ENCODE results near the gene HOXC9. TPM values are rescaled to one million over a fixed set of nuclear protein-coding genes. Genes with fewer than 3 reads are reported as not detected.

HOXC9 gene
- total RNA-seq, 4 donors from 2014 or later: 13.6 to 37.7 (median 26.3) TPM

- H3K27me3 ChIP-seq: peaks cover 84 to 99% (median 87%) of the 10 kb centered on the region in 3 donors
- in situ Hi-C loops (cut with MboI; ENCODE audit: low sequenced_read_pairs in 4 of 4) (no loop called here), intact Hi-C loops (cut with DNase I; ENCODE audit: low total_unique reads) (no loop called here)
- no peaks in the 10 kb centered on the region for H3K9me3 ChIP-seq
- peak overlapping the region; percentile 55 to 74 (median 71) for H3K27ac ChIP-seq
- ATAC-seq (no peak), DNase-seq (no peak)
- peaks cover 0 to 5% of the 10 kb centered on the region in 2 donors for H3K4me1 ChIP-seq
- peak overlapping the region; percentile 43 to 52 (median 46) for H3K4me3 ChIP-seq
- TF ChIP-seq, protein P1, sequence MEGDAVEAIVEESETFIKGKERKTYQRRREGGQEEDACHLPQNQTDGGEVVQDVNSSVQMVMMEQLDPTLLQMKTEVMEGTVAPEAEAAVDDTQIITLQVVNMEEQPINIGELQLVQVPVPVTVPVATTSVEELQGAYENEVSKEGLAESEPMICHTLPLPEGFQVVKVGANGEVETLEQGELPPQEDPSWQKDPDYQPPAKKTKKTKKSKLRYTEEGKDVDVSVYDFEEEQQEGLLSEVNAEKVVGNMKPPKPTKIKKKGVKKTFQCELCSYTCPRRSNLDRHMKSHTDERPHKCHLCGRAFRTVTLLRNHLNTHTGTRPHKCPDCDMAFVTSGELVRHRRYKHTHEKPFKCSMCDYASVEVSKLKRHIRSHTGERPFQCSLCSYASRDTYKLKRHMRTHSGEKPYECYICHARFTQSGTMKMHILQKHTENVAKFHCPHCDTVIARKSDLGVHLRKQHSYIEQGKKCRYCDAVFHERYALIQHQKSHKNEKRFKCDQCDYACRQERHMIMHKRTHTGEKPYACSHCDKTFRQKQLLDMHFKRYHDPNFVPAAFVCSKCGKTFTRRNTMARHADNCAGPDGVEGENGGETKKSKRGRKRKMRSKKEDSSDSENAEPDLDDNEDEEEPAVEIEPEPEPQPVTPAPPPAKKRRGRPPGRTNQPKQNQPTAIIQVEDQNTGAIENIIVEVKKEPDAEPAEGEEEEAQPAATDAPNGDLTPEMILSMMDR (IDR thresholded peaks at IDR 0.05 in 4 of 5, conservative IDR thresholded peaks at IDR 0.05 in 1 of 5): no peak
- TF ChIP-seq POLR2A (IDR thresholded peaks at IDR 0.05): no peak
- H3K36me3 ChIP-seq: no peaks in the 10 kb centered on the region
These were observed 33.9 kb upstream of the HOXC9 start for GRCh38 chr12:53966085-53966384.

GRCh38 chr12:53966385-53967133 is 33.4 kb upstream of the HOXC9 start:
- peak in 1 of 2 donors; percentile 12 for ATAC-seq
- peak overlapping the region; percentile 55 to 74 (median 71) for H3K27ac ChIP-seq

GRCh38 chr12:53967421-53967925 is 32.5 kb upstream of the HOXC9 start:
- no peak for DNase-seq
- H3K27me3 ChIP-seq: peaks cover 84 to 99% (median 89%) of the 10 kb centered on the region in 3 donors
- H3K9me3 ChIP-seq: no peaks in the 10 kb centered on the region
- peak overlapping the region; percentile 43 to 52 (median 46) for H3K4me3 ChIP-seq
- H3K27ac ChIP-seq: peak overlapping the region; percentile 55 to 74 (median 71)
- in situ Hi-C loops (cut with MboI; ENCODE audit: low sequenced_read_pairs in 4 of 4): no loop called here
- peaks cover 0 to 5% of the 10 kb centered on the region in 2 donors for H3K4me1 ChIP-seq
- TF ChIP-seq, protein P1 (IDR thresholded peaks at IDR 0.05 in 4 of 5, conservative IDR thresholded peaks at IDR 0.05 in 1 of 5): no peak
- no peak for TF ChIP-seq POLR2A (IDR thresholded peaks at IDR 0.05)
- intact Hi-C loops (cut with DNase I; ENCODE audit: low total_unique reads): no loop called here
- H3K36me3 ChIP-seq: no peaks in the 10 kb centered on the region
- ATAC-seq: no peak

More at GRCh38 chr12:53966385-53967133, 33.4 kb upstream of the HOXC9 start:
- intact Hi-C loops (cut with DNase I; ENCODE audit: low total_unique reads): no loop called here
- no peaks in the 10 kb centered on the region for H3K36me3 ChIP-seq
- DNase-seq: no peak
- peak overlapping the region; percentile 43 to 52 (median 46) for H3K4me3 ChIP-seq
- H3K9me3 ChIP-seq: no peaks in the 10 kb centered on the region
- H3K27me3 ChIP-seq: peaks cover 84 to 99% (median 89%) of the 10 kb centered on the region in 3 donors
- TF ChIP-seq POLR2A (IDR thresholded peaks at IDR 0.05): no peak
- TF ChIP-seq, protein P1 (IDR thresholded peaks at IDR 0.05 in 4 of 5, conservative IDR thresholded peaks at IDR 0.05 in 1 of 5): no peak
- peaks cover 0 to 5% of the 10 kb centered on the region in 2 donors for H3K4me1 ChIP-seq
- in situ Hi-C loops (cut with MboI; ENCODE audit: low sequenced_read_pairs in 4 of 4): no loop called here

GRCh38 chr12:53968214-53969127 is 31.5 kb upstream of the HOXC9 start:
- Histone ChIP-seq H3K36me3 (no peaks in the 10 kb centered on the region), H3K27ac (peak overlapping the region in 3 of 4 donors; percentile 32 to 45 (median 38)), H3K4me3 (no peak overlapping the region), H3K27me3 (peaks cover 84 to 99% (median 89%) of the 10 kb centered on the region in 3 donors), H3K4me1 (peaks cover 0 to 4% of the 10 kb centered on the region in 2 donors), H3K9me3 (no peaks in the 10 kb centered on the region)
- in situ Hi-C loops (cut with MboI; ENCODE audit: low sequenced_read_pairs in 4 of 4): no loop called here
- ATAC-seq: no peak
- no peak for TF ChIP-seq POLR2A (IDR thresholded peaks at IDR 0.05)
- TF ChIP-seq, protein P1 (IDR thresholded peaks at IDR 0.05 in 4 of 5, conservative IDR thresholded peaks at IDR 0.05 in 1 of 5): no peak
- DNase-seq: no peak
- intact Hi-C loops (cut with DNase I; ENCODE audit: low total_unique reads): no loop called here
